HG03469 (cell line): ENCODE results near the gene SMCR8.
"Not testable (repeated sequence)": the region's sequence is repeated elsewhere in the genome, so short reads cannot be mapped to it uniquely, and the experiment has no call there.

Source experiments
- ATAC-seq: cut with Tn5 transposase; IDR thresholded peaks from one replicate; pipeline ENCODE4 v1.9.1; 2021; ENCODE audit warnings: mild to moderate bottlenecking, moderate library complexity, moderate number of reproducible peaks; ENCODE audit not compliant: unreplicated experiment

SMCR8 gene

DNA sequence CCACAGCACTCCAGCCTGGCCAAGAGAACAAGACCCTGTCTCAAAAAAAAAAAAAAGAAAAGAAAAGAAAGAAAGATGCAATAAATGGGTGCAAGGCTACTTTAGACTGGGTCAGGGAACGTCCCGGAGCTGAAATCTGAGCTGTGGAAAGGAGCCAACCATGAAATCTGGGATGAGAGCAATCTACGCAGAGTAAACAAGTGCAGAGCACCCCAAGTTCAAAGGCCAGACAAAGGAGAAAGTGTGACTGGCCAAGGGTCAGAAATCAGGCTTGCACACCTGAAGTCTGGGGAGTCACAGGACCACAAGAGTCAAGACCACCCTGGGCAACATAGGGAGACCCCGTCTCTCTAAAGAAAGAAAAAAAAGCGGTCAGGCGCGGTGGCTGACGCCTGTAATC, 45.4 kb downstream of the SMCR8 start:
- no peak for ATAC-seq

GRCh38 chr17:18361837-18362697, 47.0 kb downstream of the SMCR8 start:
- no peak for ATAC-seq

DNA sequence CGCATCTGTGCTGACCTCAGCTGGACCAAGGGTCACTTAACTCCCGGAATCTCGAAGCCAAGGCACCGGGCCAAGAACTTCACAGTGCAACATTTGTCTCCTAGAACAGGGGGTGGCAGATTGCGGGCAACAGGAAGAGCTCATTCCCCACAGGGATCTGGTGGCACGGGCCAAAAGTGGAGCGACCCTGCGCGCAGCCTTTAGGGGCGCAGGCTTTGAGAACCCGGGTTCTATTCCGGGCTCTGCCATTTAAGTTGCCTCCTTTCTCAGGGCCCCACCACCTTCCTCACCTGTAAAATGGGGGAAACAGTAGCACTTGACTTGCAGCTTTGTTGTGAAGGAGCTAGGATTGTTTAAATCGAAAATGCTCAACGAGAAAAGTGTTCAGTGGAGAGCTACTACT, 47.6 kb downstream of the SMCR8 start:
- ATAC-seq: no peak

DNA sequence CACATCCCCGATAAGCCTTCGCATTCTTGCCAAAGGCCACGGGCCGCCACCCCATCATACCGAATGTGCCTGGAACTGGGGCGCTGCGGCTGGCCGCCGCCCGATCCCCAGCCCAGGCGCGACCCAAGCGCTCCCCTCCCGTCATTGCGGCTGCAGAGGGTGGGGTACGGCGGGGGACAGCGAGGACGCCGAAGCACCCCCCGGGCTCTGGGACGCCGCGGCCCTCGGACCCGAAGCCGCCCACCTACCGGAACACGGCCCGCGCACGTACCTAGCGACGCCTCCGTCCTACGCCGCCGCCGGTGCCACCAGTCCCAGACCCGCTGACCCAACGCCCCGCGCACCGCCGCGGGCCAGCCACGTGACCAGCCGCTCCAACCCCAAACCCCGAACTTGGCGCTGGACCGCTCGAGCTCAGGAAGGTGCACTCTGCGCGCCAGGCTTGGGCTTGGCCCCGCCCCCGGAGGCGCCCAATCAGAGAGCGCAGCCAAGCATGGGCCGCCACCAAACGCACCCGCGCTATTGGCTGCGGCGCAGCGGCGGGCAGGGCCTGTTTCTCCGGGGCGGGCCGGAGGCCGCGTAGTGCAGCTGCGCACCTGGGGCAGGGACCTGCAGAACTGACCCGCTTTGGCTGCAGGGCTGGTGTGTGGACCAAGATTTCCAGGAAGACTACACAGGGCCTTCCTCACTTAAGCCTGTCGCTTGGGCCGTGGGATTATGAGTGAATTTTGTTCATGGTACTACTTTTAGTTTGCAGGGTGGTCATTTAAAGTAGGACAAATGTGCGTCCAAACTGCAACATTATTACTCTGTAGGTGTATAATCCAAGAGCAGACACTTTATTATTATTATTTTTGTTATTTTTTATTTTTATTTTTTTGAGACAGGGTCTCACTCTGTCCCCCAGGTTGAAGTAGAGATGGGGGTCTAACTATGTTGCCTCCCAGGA, 48.3 kb downstream of the SMCR8 start, which contains the start of gene SHMT1:
TSS of gene SHMT1 (minus strand) at position 450 of the 949 bp plus-strand sequence. CDS start 7,569 bp downstream, outside the sequence.
- ATAC-seq: peak; percentile 92

DNA sequence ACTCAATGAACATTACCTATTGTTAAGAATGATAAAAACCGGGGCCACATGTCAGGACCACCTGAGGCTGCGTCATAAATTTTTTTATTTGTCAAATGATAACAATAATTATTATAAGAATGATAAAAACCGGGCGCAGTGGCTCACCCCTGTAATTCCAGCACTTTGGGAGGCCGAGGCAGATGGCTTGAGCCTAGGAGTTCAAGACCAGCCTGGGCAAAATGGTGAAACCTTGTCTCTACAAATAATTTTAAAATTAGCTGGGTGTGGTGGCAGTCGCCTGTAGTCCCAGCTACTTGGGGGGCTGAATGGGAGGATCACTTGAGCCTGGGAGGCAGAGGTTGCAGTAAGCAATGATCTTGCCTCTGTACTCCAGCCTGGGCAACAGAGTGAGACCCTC, 49.1 kb downstream of the SMCR8 start:
- ATAC-seq: no peak

DNA sequence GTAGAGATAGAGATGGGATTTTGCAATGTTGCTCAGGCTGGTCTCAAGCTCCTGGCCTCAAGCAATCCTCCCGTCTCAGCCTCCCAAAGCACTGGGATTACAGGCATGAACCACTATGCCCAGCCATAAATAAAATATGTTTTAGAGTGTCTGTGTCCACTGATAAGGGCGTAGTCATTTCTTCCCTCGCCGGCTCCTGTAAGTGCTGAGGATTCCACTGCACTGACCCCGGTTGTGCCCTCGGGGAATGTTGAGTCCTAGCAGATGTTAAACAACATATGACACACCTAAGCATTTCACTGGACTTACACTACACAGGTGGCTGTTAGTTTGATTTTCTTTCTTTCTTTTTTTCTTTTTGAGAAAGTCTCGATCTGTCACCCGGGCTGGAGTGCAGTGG, 53.9 kb downstream of the SMCR8 start:
- ATAC-seq: no peak

DNA sequence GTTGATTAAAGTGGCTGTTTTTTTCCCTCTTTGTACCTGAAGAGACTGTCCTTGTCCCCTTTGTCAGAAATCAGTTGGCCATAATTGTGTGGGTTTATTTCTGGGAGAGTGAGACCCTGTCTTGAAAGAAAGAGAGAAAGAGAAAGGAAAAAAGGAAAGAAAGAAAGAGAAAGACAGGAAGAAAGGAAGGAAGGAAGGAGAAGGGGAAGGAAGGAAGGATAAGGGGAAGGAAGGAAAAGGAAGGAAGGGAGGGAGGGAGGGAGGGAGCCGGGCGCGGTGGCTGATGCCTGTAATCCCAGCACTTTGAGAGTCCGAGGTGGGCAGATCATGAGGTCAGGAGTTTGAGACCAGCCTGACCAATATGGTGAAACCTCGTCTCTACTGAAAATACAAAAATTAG, 55.7 kb downstream of the SMCR8 start:
- ATAC-seq: no peak

DNA sequence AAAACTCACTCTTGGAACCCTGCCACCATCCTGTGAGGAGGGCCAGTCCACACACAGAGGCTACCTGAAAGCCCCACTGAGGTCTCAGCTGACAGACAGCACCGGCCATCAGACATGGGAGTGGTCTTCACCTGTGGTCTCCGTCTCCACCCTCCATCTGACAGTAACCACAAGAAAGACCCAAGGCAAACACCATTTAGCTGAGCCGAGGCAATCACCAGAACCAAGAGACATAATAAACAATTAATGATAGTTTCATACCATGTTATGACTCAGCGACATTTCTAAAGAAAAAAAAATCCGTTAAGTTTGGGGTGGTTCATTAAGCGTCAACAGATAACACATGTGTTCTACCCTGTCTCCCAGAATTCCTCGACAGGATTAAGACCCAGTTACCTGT, 56.4 kb downstream of the SMCR8 start:
- ATAC-seq: no peak

- ATAC-seq: not testable (repeated sequence)
Observed at GRCh38 chr17:18373181-18373580, 58.1 kb downstream of the SMCR8 start.

- ATAC-seq: no peak
Observed at GRCh38 chr17:18374216-18374615, 59.1 kb downstream of the SMCR8 start.
